ENCODE results near the gene ASPDH. TPM values are rescaled to one million over a fixed set of nuclear protein-coding genes. Genes with fewer than 3 reads are reported as not detected.

The ASPDH gene
- polyA plus RNA-seq, 2 of the 4 experiments (the other 2 are of a cell fraction): not detected

DNA sequence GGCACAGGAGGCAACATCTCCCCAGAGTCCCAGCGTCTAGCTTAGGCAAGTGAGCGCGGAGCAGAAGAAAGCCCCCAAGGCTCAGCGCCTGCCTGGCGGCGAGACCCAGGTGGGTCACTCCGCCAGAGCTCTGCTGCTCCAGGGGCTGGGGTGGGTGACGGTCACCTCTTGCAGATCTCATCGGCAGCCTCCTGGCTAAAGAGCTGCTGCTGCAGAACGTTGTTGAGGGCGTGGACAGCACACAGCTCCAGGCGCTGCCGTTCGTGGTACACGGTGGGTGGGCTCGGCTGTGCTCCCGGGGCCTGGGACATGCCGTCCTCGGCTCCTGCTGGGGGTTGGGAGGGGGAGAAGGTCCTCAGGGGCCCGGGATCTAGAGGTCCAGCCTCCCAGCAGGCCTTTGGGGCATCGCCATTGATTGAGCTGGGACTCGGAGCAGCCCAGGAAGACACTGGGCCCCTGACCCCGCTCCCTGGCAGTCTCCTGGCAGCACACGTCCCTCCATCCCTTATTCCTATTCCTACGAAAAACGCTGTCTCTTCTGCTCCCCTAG lies 3.5 kb downstream of the ASPDH start (continued):
- TF ChIP-seq MYC (IDR thresholded peaks at IDR 0.05; ENCODE audit: borderline replicate concordance, low read length) (no peak), ZFP36 (IDR thresholded peaks at IDR 0.05; ENCODE audit: borderline replicate concordance, partially characterized antibody) (no peak), POLR2A (IDR thresholded peaks at IDR 0.05; ENCODE audit: low read length) (no peak), JUN (IDR thresholded peaks at IDR 0.05) (no peak), KDM1A (IDR thresholded peaks at IDR 0.05; ENCODE audit: low read depth) (no peak)

DNA sequence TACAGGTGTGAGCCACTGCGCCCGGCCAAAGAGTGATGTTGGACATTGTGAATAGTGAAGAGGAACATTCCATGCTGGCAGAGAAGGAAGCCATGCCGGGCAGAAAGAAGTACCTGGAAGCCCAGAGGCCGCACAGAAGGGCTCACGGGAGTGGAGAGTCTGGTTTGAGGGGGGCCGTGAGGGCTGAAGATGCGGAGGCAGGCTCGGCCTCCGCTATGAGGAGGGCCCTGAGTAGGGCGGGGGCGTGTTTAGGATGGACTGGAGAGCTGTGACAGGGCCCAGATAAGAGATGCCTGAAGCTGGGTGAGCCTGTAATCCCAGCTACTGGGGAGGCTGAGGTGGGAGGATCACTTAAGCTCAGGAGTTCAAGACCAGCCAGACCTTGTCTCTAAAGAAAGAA lies 4.3 kb downstream of the ASPDH start:
- ChIA-PET CTCF (interaction anchor here (0.6 to 4.3 kb wide), 8 partner anchors 28 to 483 kb away, joined by 3 to 28 read pairs (median 5); partner anchors contain the start of gene ZNF473), POLR2A (interaction anchor here (0.6 kb wide), 1 partner anchor 17 kb away, joined by 3 read pairs; no protein-coding TSS in a partner anchor)
- H3K4me2 ChIP-seq: no peak overlapping the region
- peaks cover 12% of the 10 kb centered on the region; the same call in 2 of the 3 replicates for H3K4me1 ChIP-seq
- H3K4me3 ChIP-seq: no peak overlapping the region
- ATAC-seq: no peak
- 87% methylated on average over 11 of the region's 11 CpGs for WGBS (ENCODE audit: missing lambda C conversion rate)
- no peak overlapping the region for H3K27ac ChIP-seq
- DNase-seq (ENCODE audit: low read depth in 1 of 2, low spot score in 1 of 2): no peak
- H3K9me3 ChIP-seq: no peaks in the 10 kb centered on the region
- no peak for FAIRE-seq
- TF ChIP-seq CBX8 (IDR thresholded peaks at IDR 0.05) (no peak), MAZ (IDR thresholded peaks at IDR 0.05; ENCODE audit: borderline replicate concordance, low read depth, low read length) (no peak), ZFP36 (IDR thresholded peaks at IDR 0.05; ENCODE audit: borderline replicate concordance, partially characterized antibody) (no peak), ESRRA (IDR thresholded peaks at IDR 0.05; ENCODE audit: borderline replicate concordance, low read length) (no peak), RCOR1 (IDR thresholded peaks at IDR 0.05; ENCODE audit: low read depth, low read length) (no peak), HEYL (CRISPR knock-in tag; IDR thresholded peaks at IDR 0.05) (no peak), NFE2L2 (conservative IDR thresholded peaks at IDR 0.05; ENCODE audit: low read length) (no peak), POLR2A (IDR thresholded peaks at IDR 0.05; ENCODE audit: low read length) (no peak), FOXS1 (CRISPR knock-in tag; IDR thresholded peaks at IDR 0.05) (no peak), EHMT2 (IDR thresholded peaks at IDR 0.05; ENCODE audit: low read depth) (no peak)
- TF ChIP-seq, protein P1, sequence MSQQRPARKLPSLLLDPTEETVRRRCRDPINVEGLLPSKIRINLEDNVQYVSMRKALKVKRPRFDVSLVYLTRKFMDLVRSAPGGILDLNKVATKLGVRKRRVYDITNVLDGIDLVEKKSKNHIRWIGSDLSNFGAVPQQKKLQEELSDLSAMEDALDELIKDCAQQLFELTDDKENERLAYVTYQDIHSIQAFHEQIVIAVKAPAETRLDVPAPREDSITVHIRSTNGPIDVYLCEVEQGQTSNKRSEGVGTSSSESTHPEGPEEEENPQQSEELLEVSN (IDR thresholded peaks at IDR 0.05; ENCODE audit: borderline replicate concordance, low read depth): no peak
- TF ChIP-seq, protein P2, sequence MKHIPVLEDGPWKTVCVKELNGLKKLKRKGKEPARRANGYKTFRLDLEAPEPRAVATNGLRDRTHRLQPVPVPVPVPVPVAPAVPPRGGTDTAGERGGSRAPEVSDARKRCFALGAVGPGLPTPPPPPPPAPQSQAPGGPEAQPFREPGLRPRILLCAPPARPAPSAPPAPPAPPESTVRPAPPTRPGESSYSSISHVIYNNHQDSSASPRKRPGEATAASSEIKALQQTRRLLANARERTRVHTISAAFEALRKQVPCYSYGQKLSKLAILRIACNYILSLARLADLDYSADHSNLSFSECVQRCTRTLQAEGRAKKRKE (CRISPR knock-in tag; IDR thresholded peaks at IDR 0.05; ENCODE audit: low read depth): no peak

DNA sequence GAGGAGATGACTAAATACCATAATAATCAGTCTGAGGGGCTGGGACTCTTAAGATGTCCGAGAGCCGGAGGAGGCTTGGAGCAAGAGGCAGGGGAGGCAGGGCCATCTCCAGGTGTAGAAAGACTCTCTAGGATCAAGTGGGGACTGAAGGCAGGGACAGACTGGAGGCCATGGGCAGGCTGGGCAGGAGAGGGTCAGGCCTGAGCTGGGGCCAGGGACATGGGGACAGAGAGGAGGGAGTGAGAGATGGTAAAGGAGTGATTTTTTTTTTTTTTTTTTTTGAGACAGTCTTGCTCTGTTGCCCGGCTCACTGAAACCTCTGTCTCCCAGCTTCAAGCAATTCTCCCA lies 4.9 kb downstream of the ASPDH start:
- POLR2A ChIA-PET: interaction anchor here (0.6 kb wide), 1 partner anchor 18 kb away, joined by 3 read pairs; no protein-coding TSS in a partner anchor
- WGBS (ENCODE audit: missing lambda C conversion rate): 87% methylated on average over 3 of the region's 3 CpGs
- no peaks in the 10 kb centered on the region for H3K9me3 ChIP-seq
- H3K4me2 ChIP-seq: no peak overlapping the region
- H3K4me3 ChIP-seq: no peak overlapping the region
- ATAC-seq (no peak), DNase-seq (ENCODE audit: low read depth in 1 of 2, low spot score in 1 of 2) (no peak), FAIRE-seq (no peak)
- H3K4me1 ChIP-seq: peaks cover 12% of the 10 kb centered on the region; the same call in 2 of the 3 replicates
- TF ChIP-seq TP53 (CRISPR knock-in tag; IDR thresholded peaks at IDR 0.05) (no peak), JUNB (IDR thresholded peaks at IDR 0.05) (no peak), CHD2 (IDR thresholded peaks at IDR 0.05; ENCODE audit: low read length, partially characterized antibody) (no peak), HDAC2 (IDR thresholded peaks at IDR 0.05) (no peak), POLR2AphosphoS2 (conservative IDR thresholded peaks at IDR 0.05; ENCODE audit: low read length) (no peak), HEYL (CRISPR knock-in tag; IDR thresholded peaks at IDR 0.05) (no peak), NPAS2 (CRISPR knock-in tag; IDR thresholded peaks at IDR 0.05; ENCODE audit: borderline replicate concordance) (no peak), KDM1A (IDR thresholded peaks at IDR 0.05; ENCODE audit: low read depth) (no peak), RAD21 (conservative IDR thresholded peaks at IDR 0.05 in 1 of 2, IDR thresholded peaks at IDR 0.05 in 1 of 2) (no peak), ZNF302 (CRISPR knock-in tag; IDR thresholded peaks at IDR 0.05) (no peak), HOXA7 (CRISPR knock-in tag; IDR thresholded peaks at IDR 0.05) (no peak), HOXB5 (CRISPR knock-in tag; IDR thresholded peaks at IDR 0.05) (no peak), BHLHE40 (IDR thresholded peaks at IDR 0.05; ENCODE audit: low read depth, low read length) (no peak), TFCP2L1 (CRISPR knock-in tag; IDR thresholded peaks at IDR 0.05) (no peak), EHMT2 (IDR thresholded peaks at IDR 0.05; ENCODE audit: low read depth) (no peak)
- TF ChIP-seq, protein P3, sequence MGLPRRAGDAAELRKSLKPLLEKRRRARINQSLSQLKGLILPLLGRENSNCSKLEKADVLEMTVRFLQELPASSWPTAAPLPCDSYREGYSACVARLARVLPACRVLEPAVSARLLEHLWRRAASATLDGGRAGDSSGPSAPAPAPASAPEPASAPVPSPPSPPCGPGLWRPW (IDR thresholded peaks at IDR 0.05): no peak
- TF ChIP-seq, protein P4, sequence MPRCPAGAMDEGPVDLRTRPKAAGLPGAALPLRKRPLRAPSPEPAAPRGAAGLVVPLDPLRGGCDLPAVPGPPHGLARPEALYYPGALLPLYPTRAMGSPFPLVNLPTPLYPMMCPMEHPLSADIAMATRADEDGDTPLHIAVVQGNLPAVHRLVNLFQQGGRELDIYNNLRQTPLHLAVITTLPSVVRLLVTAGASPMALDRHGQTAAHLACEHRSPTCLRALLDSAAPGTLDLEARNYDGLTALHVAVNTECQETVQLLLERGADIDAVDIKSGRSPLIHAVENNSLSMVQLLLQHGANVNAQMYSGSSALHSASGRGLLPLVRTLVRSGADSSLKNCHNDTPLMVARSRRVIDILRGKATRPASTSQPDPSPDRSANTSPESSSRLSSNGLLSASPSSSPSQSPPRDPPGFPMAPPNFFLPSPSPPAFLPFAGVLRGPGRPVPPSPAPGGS (IDR thresholded peaks at IDR 0.05): no peak
- no peak overlapping the region for H3K27ac ChIP-seq
- CTCF ChIA-PET: interaction anchor here (1.6 to 2.0 kb wide), 4 partner anchors 30 to 140 kb away, joined by 3 to 11 read pairs (median 6); no protein-coding TSS in a partner anchor

Data from A549 (cell line).